Measurements from ENCODE around the gene MYO16.

Gene MYO16

DNA sequence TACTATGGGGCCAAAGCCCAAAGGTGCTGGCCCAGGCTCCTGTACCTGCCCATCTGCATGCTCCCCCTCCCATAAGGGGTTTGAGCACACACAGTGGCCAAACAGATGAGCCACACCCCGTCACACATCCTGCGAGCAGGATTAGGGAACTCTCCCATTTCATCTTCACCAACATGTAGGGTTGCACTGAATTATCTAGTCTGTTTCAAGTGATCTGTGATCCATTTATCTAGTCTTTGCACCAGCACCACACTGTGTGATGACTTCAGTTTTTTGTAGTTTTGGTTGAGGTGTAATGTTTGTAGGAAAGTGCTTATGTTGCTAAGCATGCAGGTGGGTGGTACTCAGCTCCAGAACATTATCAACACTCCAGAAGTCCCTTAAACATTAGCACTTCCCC lies 249.3 kb downstream of the MYO16 start:
- no peaks in the 10 kb centered on the region for H3K79me2 ChIP-seq (ENCODE audit: insufficient read depth, low read length)
- H4K20me1 ChIP-seq (ENCODE audit: low read depth, low read length), result no peaks in the 10 kb centered on the region
- H3K9me2 ChIP-seq (replicated peaks; ENCODE audit: insufficient read depth, low read length), result no peaks in the 10 kb centered on the region
- no peaks in the 10 kb centered on the region for H3K36me3 ChIP-seq (ENCODE audit: low read length)
- no peak overlapping the region for H2AFZ ChIP-seq (ENCODE audit: low read depth, low read length, severe bottlenecking)
- no peak overlapping the region for H3K27ac ChIP-seq (ENCODE audit: low read depth, low read length)
- H3K27me3 ChIP-seq (ENCODE audit: low read length), result no peaks in the 10 kb centered on the region
- no peaks in the 10 kb centered on the region for H3F3A ChIP-seq (ENCODE audit: insufficient read depth)
- no peak for TF ChIP-seq EZH2phosphoT487 (conservative IDR thresholded peaks at IDR 0.05; ENCODE audit: low read length)
- TF ChIP-seq, protein P1, sequence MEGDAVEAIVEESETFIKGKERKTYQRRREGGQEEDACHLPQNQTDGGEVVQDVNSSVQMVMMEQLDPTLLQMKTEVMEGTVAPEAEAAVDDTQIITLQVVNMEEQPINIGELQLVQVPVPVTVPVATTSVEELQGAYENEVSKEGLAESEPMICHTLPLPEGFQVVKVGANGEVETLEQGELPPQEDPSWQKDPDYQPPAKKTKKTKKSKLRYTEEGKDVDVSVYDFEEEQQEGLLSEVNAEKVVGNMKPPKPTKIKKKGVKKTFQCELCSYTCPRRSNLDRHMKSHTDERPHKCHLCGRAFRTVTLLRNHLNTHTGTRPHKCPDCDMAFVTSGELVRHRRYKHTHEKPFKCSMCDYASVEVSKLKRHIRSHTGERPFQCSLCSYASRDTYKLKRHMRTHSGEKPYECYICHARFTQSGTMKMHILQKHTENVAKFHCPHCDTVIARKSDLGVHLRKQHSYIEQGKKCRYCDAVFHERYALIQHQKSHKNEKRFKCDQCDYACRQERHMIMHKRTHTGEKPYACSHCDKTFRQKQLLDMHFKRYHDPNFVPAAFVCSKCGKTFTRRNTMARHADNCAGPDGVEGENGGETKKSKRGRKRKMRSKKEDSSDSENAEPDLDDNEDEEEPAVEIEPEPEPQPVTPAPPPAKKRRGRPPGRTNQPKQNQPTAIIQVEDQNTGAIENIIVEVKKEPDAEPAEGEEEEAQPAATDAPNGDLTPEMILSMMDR (IDR thresholded peaks at IDR 0.05; ENCODE audit: insufficient read depth, low read length, poor library complexity, severe bottlenecking), result no peak
- no peaks in the 10 kb centered on the region for H3K9me3 ChIP-seq (ENCODE audit: insufficient read depth, low read length)
- H3K4me2 ChIP-seq (ENCODE audit: low read depth, low read length, poor library complexity, severe bottlenecking), result no peak overlapping the region
- H3K9ac ChIP-seq (ENCODE audit: low read length), result no peak overlapping the region
- H3K4me3 ChIP-seq (ENCODE audit: insufficient read depth, low read length, poor library complexity, severe bottlenecking), result no peak overlapping the region

DNA sequence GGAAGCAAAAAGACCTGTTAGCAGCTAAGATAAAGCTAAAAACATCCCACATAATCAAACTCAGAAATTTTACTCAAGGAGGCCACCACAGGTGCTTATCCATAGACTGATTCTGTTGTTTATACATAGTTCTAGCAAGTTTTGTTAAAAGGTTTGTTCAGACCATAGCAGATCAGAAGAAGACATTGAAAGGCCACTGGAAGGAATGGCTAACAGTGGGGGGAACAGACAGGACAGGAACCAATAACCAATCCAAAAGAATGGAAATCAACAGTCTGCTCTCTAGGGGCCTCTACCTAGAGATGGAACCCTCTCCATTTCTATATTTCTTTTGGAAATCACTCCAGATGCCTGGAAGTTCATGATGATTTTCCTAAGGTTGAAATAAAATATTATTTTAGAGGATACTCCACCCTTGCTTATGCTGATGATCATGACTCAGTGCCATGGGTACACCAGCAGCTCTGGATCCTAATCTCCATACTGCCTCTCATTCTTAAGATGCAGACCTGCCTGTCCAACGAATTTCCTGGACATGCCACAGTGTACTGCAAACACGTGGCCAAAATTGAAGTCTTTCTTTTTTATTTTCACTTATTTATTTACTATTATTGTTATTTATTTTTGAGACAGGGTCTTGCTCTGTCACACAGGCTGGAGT lies 260.0 kb downstream of the MYO16 start:
- Histone ChIP-seq H3K4me2 (ENCODE audit: low read depth, low read length, poor library complexity, severe bottlenecking) (no peak overlapping the region), H3K9ac (ENCODE audit: low read length) (no peak overlapping the region), H2AFZ (ENCODE audit: low read depth, low read length, severe bottlenecking) (no peak overlapping the region), H3K36me3 (ENCODE audit: low read length) (no peaks in the 10 kb centered on the region), H3K27ac (ENCODE audit: low read depth, low read length) (no peak overlapping the region), H3K27me3 (ENCODE audit: low read length) (no peaks in the 10 kb centered on the region), H3K79me2 (ENCODE audit: insufficient read depth, low read length) (no peaks in the 10 kb centered on the region), H3K9me2 (replicated peaks; ENCODE audit: insufficient read depth, low read length) (no peaks in the 10 kb centered on the region), H3K4me3 (ENCODE audit: insufficient read depth, low read length, poor library complexity, severe bottlenecking) (no peak overlapping the region), H3K9me3 (ENCODE audit: insufficient read depth, low read length) (no peaks in the 10 kb centered on the region), H3F3A (ENCODE audit: insufficient read depth) (no peaks in the 10 kb centered on the region), H4K20me1 (ENCODE audit: low read depth, low read length) (no peaks in the 10 kb centered on the region)
- TF ChIP-seq, protein P1 (IDR thresholded peaks at IDR 0.05; ENCODE audit: insufficient read depth, low read length, poor library complexity, severe bottlenecking), result no peak
- no peak for TF ChIP-seq EZH2phosphoT487 (conservative IDR thresholded peaks at IDR 0.05; ENCODE audit: low read length)

DNA sequence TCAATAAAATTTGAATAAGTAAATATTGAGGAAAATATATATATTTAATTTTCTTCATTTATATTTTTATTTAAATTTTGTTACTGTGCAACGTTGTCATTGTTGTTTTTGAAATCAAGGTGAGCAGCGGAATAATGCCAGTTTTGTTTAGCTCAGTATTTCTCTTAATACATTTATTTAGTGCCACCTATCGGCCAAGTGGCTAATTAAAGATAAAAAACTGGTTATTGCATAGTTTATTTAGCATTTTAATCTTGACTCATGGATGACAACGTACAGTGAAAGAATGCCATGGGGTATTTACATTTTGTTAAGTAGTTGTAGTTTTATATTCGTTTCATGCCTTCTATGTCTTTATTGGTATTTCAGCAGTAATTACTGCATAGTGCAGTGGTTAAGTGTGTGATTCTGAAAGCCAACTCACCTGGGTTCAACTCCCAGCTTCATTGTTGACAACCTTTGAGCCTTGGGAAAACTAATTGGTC lies 265.9 kb downstream of the MYO16 start:
- no peak overlapping the region for H2AFZ ChIP-seq (ENCODE audit: low read depth, low read length, severe bottlenecking)
- no peaks in the 10 kb centered on the region for H3K9me3 ChIP-seq (ENCODE audit: insufficient read depth, low read length)
- TF ChIP-seq, protein P1 (IDR thresholded peaks at IDR 0.05; ENCODE audit: insufficient read depth, low read length, poor library complexity, severe bottlenecking), result peak; percentile 39
- no peak for TF ChIP-seq EZH2phosphoT487 (conservative IDR thresholded peaks at IDR 0.05; ENCODE audit: low read length)
- no peaks in the 10 kb centered on the region for H3K9me2 ChIP-seq (replicated peaks; ENCODE audit: insufficient read depth, low read length)
- no peak overlapping the region for H3K4me2 ChIP-seq (ENCODE audit: low read depth, low read length, poor library complexity, severe bottlenecking)
- no peaks in the 10 kb centered on the region for H4K20me1 ChIP-seq (ENCODE audit: low read depth, low read length)
- no peaks in the 10 kb centered on the region for H3K27me3 ChIP-seq (ENCODE audit: low read length)
- no peak overlapping the region for H3K9ac ChIP-seq (ENCODE audit: low read length)
- H3K27ac ChIP-seq (ENCODE audit: low read depth, low read length), result no peak overlapping the region
- no peaks in the 10 kb centered on the region for H3K79me2 ChIP-seq (ENCODE audit: insufficient read depth, low read length)
- no peak overlapping the region for H3K4me3 ChIP-seq (ENCODE audit: insufficient read depth, low read length, poor library complexity, severe bottlenecking)
- no peaks in the 10 kb centered on the region for H3K36me3 ChIP-seq (ENCODE audit: low read length)
- no peaks in the 10 kb centered on the region for H3F3A ChIP-seq (ENCODE audit: insufficient read depth)
